ENCODE measurements around the gene PPP1R12B.

The PPP1R12B gene

DNA sequence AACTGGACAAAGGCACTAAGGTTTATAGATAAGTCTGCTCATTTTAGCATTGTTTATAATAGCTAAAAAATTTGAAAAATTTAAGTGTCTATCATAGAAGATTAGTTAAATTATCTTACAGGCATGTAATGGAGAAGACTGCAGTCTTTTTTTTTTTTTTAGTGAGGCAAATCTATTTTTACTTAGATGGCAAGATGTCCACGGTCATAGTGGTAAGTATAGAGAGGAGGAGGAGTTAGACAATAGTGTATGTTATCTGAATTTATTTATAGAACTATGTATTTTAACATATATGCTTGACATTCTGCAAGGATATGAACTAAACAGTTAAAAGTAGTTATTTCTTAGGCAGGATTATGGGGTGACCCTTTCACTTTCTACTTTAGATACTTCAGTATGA lies 212.7 kb downstream of the PPP1R12B start:
- ChIA-PET CTCF (interaction anchor here (0.9 to 2.9 kb wide), 4 partner anchors 10 to 60 kb away, joined by 3 to 26 read pairs (median 6); no protein-coding TSS in a partner anchor), POLR2A (no interaction called here)
- no peak overlapping the region for H3K4me3 ChIP-seq (ENCODE audit: low read depth, low read length)
- TF ChIP-seq, protein P1, sequence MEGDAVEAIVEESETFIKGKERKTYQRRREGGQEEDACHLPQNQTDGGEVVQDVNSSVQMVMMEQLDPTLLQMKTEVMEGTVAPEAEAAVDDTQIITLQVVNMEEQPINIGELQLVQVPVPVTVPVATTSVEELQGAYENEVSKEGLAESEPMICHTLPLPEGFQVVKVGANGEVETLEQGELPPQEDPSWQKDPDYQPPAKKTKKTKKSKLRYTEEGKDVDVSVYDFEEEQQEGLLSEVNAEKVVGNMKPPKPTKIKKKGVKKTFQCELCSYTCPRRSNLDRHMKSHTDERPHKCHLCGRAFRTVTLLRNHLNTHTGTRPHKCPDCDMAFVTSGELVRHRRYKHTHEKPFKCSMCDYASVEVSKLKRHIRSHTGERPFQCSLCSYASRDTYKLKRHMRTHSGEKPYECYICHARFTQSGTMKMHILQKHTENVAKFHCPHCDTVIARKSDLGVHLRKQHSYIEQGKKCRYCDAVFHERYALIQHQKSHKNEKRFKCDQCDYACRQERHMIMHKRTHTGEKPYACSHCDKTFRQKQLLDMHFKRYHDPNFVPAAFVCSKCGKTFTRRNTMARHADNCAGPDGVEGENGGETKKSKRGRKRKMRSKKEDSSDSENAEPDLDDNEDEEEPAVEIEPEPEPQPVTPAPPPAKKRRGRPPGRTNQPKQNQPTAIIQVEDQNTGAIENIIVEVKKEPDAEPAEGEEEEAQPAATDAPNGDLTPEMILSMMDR (IDR thresholded peaks at IDR 0.05; ENCODE audit: insufficient read depth, low read length, missing control alignments), result no peak
- DNase-seq (ENCODE audit: low read depth, low spot score), result no peak

DNA sequence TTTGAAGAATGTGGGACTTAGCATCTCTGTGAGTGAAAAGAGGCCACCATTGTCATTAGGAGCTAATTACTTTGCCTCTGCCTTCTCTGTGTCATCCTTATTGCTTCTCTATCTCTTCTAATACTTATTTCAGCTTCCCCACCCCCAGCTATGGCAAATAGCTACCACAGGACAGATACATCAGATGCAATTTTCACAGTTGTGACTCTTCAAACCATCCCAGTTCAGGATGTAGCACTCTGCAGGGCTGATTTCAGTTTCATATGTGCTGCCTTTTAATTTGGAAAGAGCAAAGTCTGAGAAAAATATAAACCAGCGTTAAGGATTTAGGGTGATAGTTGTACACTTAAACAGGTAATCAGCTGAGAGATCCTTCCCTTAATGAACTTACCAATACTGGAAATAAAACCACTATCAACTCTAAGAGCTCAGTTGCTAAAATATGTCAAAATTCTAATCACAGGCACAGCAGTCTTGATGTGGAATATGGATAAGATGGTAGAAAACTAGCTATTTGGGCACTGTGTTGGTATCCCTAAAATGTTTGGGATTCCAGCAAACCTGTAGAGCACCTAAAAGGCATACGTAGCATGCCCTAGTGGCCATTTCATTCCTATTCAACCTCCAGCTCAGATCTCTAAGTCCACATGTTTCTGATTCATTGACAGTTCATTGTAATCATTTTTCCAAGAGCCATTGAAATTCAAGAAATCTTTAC lies 213.4 kb downstream of the PPP1R12B start:
- TF ChIP-seq, protein P1 (IDR thresholded peaks at IDR 0.05; ENCODE audit: insufficient read depth, low read length, missing control alignments), result no peak
- POLR2A ChIA-PET, result no interaction called here
- H3K4me3 ChIP-seq (ENCODE audit: low read depth, low read length), result no peak overlapping the region
- no peak for DNase-seq (ENCODE audit: low read depth, low spot score)
- CTCF ChIA-PET, result interaction anchor here (0.7 to 2.9 kb wide), 8 partner anchors 10 to 61 kb away, joined by 3 to 26 read pairs (median 4); no protein-coding TSS in a partner anchor

DNA sequence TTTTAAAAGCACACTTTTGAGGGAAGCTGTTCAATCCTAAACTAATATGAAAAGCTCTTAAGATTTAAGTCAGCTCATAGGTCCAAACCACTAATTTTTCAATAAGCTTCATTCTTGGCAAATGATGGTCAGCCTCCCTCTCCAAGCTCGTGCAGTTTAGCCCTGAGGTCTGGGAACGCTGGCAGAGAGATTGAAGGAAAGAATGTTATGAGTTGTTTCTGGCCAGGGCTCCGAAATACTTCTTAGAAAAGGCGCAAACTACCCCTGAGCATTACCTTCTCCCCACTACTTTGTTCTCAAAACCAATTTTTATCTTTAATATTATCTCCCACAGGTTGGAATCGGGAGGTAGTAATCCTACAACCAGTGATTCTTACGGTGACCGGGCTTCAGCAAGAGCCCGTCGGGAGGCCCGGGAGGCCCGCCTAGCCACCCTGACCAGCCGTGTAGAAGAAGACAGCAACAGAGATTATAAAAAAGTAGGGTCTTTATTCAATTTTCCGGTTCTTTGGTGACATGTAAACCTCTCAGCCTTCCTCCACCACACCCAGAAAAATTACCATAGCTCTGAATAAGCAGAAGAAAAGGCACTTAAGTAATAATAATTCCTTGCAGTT lies 214.1 kb downstream of the PPP1R12B start:
- TF ChIP-seq, protein P1 (IDR thresholded peaks at IDR 0.05; ENCODE audit: insufficient read depth, low read length, missing control alignments), result no peak
- ChIA-PET POLR2A (no interaction called here), CTCF (interaction anchor here (0.8 to 2.9 kb wide), 7 partner anchors 9 to 61 kb away, joined by 3 to 26 read pairs (median 4); no protein-coding TSS in a partner anchor)
- DNase-seq (ENCODE audit: low read depth, low spot score), result no peak
- H3K4me3 ChIP-seq (ENCODE audit: low read depth, low read length), result no peak overlapping the region

DNA sequence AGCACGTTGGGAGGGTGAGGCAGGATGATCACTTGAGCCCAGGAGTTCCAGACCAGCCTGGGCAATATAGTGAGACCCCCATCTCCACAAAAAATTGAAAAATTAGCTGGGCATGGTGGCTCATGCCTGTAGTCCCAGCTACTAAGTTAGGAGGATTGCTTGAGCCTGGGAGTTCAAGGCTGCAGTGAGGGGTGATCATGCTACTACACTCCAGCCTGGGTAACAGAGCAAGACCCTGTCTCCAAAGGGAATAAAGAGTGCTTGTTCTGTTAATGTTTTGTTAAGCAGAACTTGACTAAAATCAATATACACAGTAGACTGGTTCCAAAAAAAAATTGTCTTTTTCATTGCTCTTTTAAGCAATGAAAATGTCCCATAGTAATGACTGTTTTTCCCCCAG lies 215.3 kb downstream of the PPP1R12B start:
- TF ChIP-seq, protein P1 (IDR thresholded peaks at IDR 0.05; ENCODE audit: insufficient read depth, low read length, missing control alignments), result no peak
- no peak for DNase-seq (ENCODE audit: low read depth, low spot score)
- CTCF ChIA-PET, result interaction anchor here (0.8 to 1.5 kb wide), 4 partner anchors 9 to 62 kb away, joined by 3 to 4 read pairs (median 4); no protein-coding TSS in a partner anchor
- POLR2A ChIA-PET, result no interaction called here
- H3K4me3 ChIP-seq (ENCODE audit: low read depth, low read length), result no peak overlapping the region

DNA sequence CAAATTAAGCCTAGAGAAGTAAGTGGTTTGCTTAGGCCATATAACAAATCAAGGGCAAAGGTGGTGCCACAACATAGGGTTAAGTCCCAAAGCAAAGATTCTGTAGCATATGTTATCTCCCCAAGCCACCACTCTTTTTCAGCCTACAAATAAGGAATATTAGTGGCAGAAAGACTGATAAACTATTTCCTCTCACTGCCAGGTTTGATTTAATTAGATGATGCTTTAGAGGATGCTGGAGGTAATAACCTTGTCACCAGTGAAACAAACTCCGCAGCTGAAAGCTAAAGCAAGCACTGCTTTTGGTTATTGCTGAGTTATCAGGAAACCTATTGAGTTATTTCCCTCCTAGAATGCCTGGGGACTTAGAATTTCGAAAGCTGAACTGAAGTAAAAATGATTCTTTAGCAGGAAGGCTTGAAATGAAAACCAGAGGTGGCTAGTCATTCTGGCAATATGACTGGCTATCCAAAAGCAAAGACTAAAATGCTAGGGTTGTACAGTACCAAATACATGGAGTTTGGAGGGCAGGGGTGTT lies 216.5 kb downstream of the PPP1R12B start:
- ChIA-PET CTCF (interaction anchor here (0.8 to 1.5 kb wide), 5 partner anchors 11 to 64 kb away, joined by 3 to 4 read pairs (median 3); no protein-coding TSS in a partner anchor), POLR2A (no interaction called here)
- TF ChIP-seq, protein P1 (IDR thresholded peaks at IDR 0.05; ENCODE audit: insufficient read depth, low read length, missing control alignments), result no peak
- no peak overlapping the region for H3K4me3 ChIP-seq (ENCODE audit: low read depth, low read length)
- DNase-seq (ENCODE audit: low read depth, low spot score), result no peak

All from AG04449 (cell line).